Heart right ventricle (tissue), 16 donors: ENCODE results near the gene SLC35D1. TPM values are rescaled to one million over a fixed set of nuclear protein-coding genes. Genes with fewer than 3 reads are reported as not detected.

Experiments
- ATAC-seq, 8 donors: fragments of 200-7000 bp; cut with Tn5 transposase; one replicate each; pipeline ENCODE4 v1.9.1; 2020; ENCODE audit warnings: mild to moderate bottlenecking in 8 of 8, moderate library complexity in 8 of 8, moderate number of reproducible peaks in 1 of 8
- DNase-seq, 2 donors: peaks; one replicate each; pipeline ENCODE4 v3.0.0-alpha.2; 2020
- H3K27ac ChIP-seq, 10 donors: fragments of 200-600 bp; sonication (generic) in 2 of 10; one replicate each; pipeline versions ENCODE4 v1.5.0 to v1.8.0; 2020 to 2022; ENCODE audit warnings: mild to moderate bottlenecking in 3 of 10
- H3K27me3 ChIP-seq, 7 donors: fragments of 200-600 bp; one replicate each; pipeline ENCODE4 v1.8.0; 2021 to 2022; ENCODE audit warnings: mild to moderate bottlenecking in 2 of 7
- H3K36me3 ChIP-seq, 9 donors: fragments of 200-600 bp; sonication (generic) in 1 of 9; one replicate each; pipeline versions ENCODE4 v1.5.0 to v1.8.0; 2020 to 2022; ENCODE audit warnings: mild to moderate bottlenecking in 2 of 9
- H3K4me1 ChIP-seq, 9 donors: fragments of 200-600 bp; sonication (generic) in 1 of 9; one replicate each; pipeline versions ENCODE4 v1.5.0 to v1.8.0; 2020 to 2022; ENCODE audit warnings: mild to moderate bottlenecking in 4 of 9
- H3K4me3 ChIP-seq, 10 donors: fragments of 200-600 bp; sonication (generic) in 2 of 10; one replicate each; pipeline versions ENCODE4 v1.5.0 to v1.8.0; 2020 to 2022; ENCODE audit warnings: mild to moderate bottlenecking in 7 of 10, moderate library complexity in 2 of 10
- H3K9me3 ChIP-seq, 11 donors: fragments of 200-600 bp in 10 of 11; sonication (generic) in 2 of 11; one replicate each; pipeline versions ENCODE4 v1.5.0 to v1.8.0; 2013 to 2022; ENCODE audit warnings: mild to moderate bottlenecking in 2 of 11, control low read depth in 1 of 11, moderate library complexity in 1 of 11
- CTCF ChIP-seq, 9 donors: fragments of 200-600 bp; sonication (generic) in 2 of 9; IDR thresholded peaks; one replicate each; pipeline versions ENCODE4 v1.5.0 to v1.8.0; 2021 to 2022; ENCODE audit warnings: antibody characterized with exemption in 9 of 9, mild to moderate bottlenecking in 5 of 9, moderate library complexity in 1 of 9
- WGBS, 2 donors: extraction: QIAGEN DNeasy Blood & Tissue Kit; methylation state at CpG; one replicate each; pipeline ENCODE4 v1.1.7; 2013; ENCODE audit warnings: inconsistent platforms in 1 of 2; 5-methylcytosine and 5-hydroxymethylcytosine counted together
- intact Hi-C, 10 donors: fragments of 100-400 bp; cut with DNase I; formaldehyde crosslinking; loops; one replicate each; pipeline versions ENCODE4 v1.11.1 to v1.14.2; 2022
- polyA plus RNA-seq, 2 donors: library from polyadenylated mRNA; stranded (reverse); fragments of 200-250 nt; gene quantifications; one replicate each; pipeline ENCODE4 v1.2.3, GENCODE V29; 2013
- total RNA-seq, 10 donors: library from RNA; stranded (reverse); fragmentation: NEBNext Ultra II Directional in 3 of 10; extraction: Animal tissue kit (Norgen Biotek cat#: 25700) in 3 of 10; gene quantifications; one replicate each; pipeline versions ENCODE4 v1.2.1 to v1.2.4, GENCODE V29; 2021 to 2023
- donor health status: Arrhythmogenic right ventricular cardiomyopathy.
- donor health status: ischemic (EF 13 %, LVEDD 7.1; RV severe dilation, severe dysfunction).
- donor health status: healthy with polysubstance abuse.
- donor health status: DM: no; HTN: yes; CAD: no.
- donor health status: DM: no; HTN: no; CAD: no.
- donor health status: ischemic (EF 25% LVEDD 6.9; RV normal size, moderate dysfunction).
- donor health status: ischemic (EF 25% LVEDD 5.7; RV mildly dilated, moderate dysfunction).
- donor health status: healthy.
- donor health status: DM: yes; HTN: yes; CAD: no.
- donor health status: Ischemic cardiomyopathy.
- donor health status: ischemic (EF 35%, LVEDD 5.7; RV mildly dilated, moderate dysfunction).
- donor health status: nonischemic (EF 11% LVEDD 7.7; RV severe dilation, severe dysfunction).
- donor health status: DM: yes; HTN: yes; CAD: no.
- donor health status: PGD.
- donor health status: ischemic (EF 29% LVEDD 5.4; RV normal size, mild dysfunction).
- donor health status: nonischemic (EF 23%, LVEDD 6.1; RV moderate dilation, normal function).

Gene SLC35D1
- total and polyA plus RNA-seq, 12 donors, result 1.6 to 5.8 (median 4.7) TPM

GRCh38 chr1:67019121-67019520 lies 34.8 kb downstream of the SLC35D1 start:
- H3K4me1 ChIP-seq, result peaks cover 2 to 29% (median 21%) of the 10 kb centered on the region in 9 donors
- no peak for ATAC-seq
- H3K36me3 ChIP-seq, result peaks cover 0 to 54% (median 4%) of the 10 kb centered on the region in 9 donors
- peak overlapping the region in 8 of 10 donors; percentile 28 to 85 (median 74) for H3K27ac ChIP-seq
- no peaks in the 10 kb centered on the region for H3K27me3 ChIP-seq
- no peak for TF ChIP-seq CTCF (IDR thresholded peaks at IDR 0.05)
- intact Hi-C loops, result no loop called here
- DNase-seq, result no peak
- no peak overlapping the region for H3K4me3 ChIP-seq
- 97 to 98% methylated on average over 4 of the region's 4 CpGs for WGBS, 2 donors
- no peaks in the 10 kb centered on the region for H3K9me3 ChIP-seq

GRCh38 chr1:67018574-67018973 lies 35.4 kb downstream of the SLC35D1 start:
- ATAC-seq (no peak), DNase-seq (no peak)
- intact Hi-C loops, result no loop called here
- Histone ChIP-seq H3K36me3 (peaks cover 0 to 57% (median 4%) of the 10 kb centered on the region in 9 donors), H3K9me3 (no peaks in the 10 kb centered on the region), H3K27me3 (no peaks in the 10 kb centered on the region), H3K27ac (peak overlapping the region in 2 of 10 donors; percentile 0 to 85), H3K4me1 (peaks cover 2 to 29% (median 25%) of the 10 kb centered on the region in 9 donors), H3K4me3 (no peak overlapping the region)
- WGBS, 2 donors, result 68 to 81% methylated on average over 2 of the region's 2 CpGs
- no peak for TF ChIP-seq CTCF (IDR thresholded peaks at IDR 0.05)

- H3K4me1 ChIP-seq, result peaks cover 0 to 7% (median 0%) of the 10 kb centered on the region in 9 donors
- peaks cover 0 to 66% (median 1%) of the 10 kb centered on the region in 9 donors for H3K36me3 ChIP-seq
- intact Hi-C loops, result no loop called here
- no peak overlapping the region for H3K4me3 ChIP-seq
- no peak overlapping the region for H3K27ac ChIP-seq
- no peak for TF ChIP-seq CTCF (IDR thresholded peaks at IDR 0.05)
- H3K27me3 ChIP-seq, result no peaks in the 10 kb centered on the region
- WGBS, 2 donors, result 33 to 39% methylated on average over 2 of the region's 2 CpGs
- ATAC-seq (peak in 3 of 8 donors; percentile 61 to 81 (median 67)), DNase-seq (no peak)
- H3K9me3 ChIP-seq, result no peaks in the 10 kb centered on the region
Observed at GRCh38 chr1:67013573-67013972, 40.4 kb downstream of the SLC35D1 start.

- ATAC-seq, result no peak
- TF ChIP-seq CTCF (IDR thresholded peaks at IDR 0.05), result no peak
- WGBS, 2 donors, result 96% methylated on average over 3 of the region's 3 CpGs
- H3K27me3 ChIP-seq, result no peaks in the 10 kb centered on the region
- intact Hi-C loops, result loop anchor here in 1 of 10 donors (5.0 kb wide), 1 partner anchor 43 kb away; the partner anchor contains the start of gene SLC35D1
- H3K36me3 ChIP-seq, result peaks cover 0 to 50% (median 0%) of the 10 kb centered on the region in 9 donors
- no peak for DNase-seq
- no peak overlapping the region for H3K27ac ChIP-seq
- peaks cover 0 to 14% (median 8%) of the 10 kb centered on the region in 9 donors for H3K4me1 ChIP-seq
- no peak overlapping the region for H3K4me3 ChIP-seq
- no peaks in the 10 kb centered on the region for H3K9me3 ChIP-seq
Observed at GRCh38 chr1:67009792-67010191, 44.2 kb downstream of the SLC35D1 start.
